SK-N-MC (cell line): ENCODE data around the gene CSPG5.

Source experiments
- DNase-seq: peaks from one replicate; pipeline ENCODE4 v3.0.0-alpha.2; 2011; ENCODE audit warnings: low read depth, low spot score
- H3K27ac ChIP-seq: fragments of 200-600 bp; sonication (generic); 2 replicates; pipeline ENCODE4 v1.5.1; 2016; ENCODE audit warnings: mixed run types
- H3K36me3 ChIP-seq: fragments of 200-600 bp; sonication (generic); 2 replicates; pipeline ENCODE4 v1.6.1; 2017; ENCODE audit warnings: antibody characterized with exemption, low read length, mixed read lengths; ENCODE audit not compliant: insufficient read depth
- H3K4me3 ChIP-seq: fragments of 200-600 bp; sonication (generic); 2 replicates; pipeline ENCODE4 v1.5.1; 2016
- H3K9ac ChIP-seq: fragments of 200-600 bp; sonication (generic); 2 replicates; pipeline ENCODE4 v1.8.0; 2017; ENCODE audit warnings: mixed run types, mixed read lengths; ENCODE audit not compliant: insufficient read length
- H3K9me3 ChIP-seq: fragments of 200-600 bp; sonication (generic); 2 replicates; pipeline ENCODE4 v1.6.1; 2017; ENCODE audit warnings: low read depth, mild to moderate bottlenecking, antibody characterized with exemption, low read length, moderate library complexity, mixed read lengths
- EZH2 ChIP-seq: fragments of 200-600 bp; sonication (generic); IDR thresholded peaks from one replicate; pipeline ENCODE4 v1.6.1; 2017; ENCODE audit warnings: antibody characterized with exemption
- FOXP2 ChIP-seq: optimal IDR thresholded peaks from 2 replicates; pipeline ENCODE3; 2011; ENCODE audit warnings: mild to moderate bottlenecking, moderate library complexity; ENCODE audit not compliant: insufficient read depth; ENCODE audit errors: extremely low read length, control extremely low read depth
- POLR2AphosphoS5 ChIP-seq: IDR thresholded peaks from 2 replicates; pipeline ENCODE4 v1.6.1; 2012; ENCODE audit warnings: mild to moderate bottlenecking, low read depth, low read length, borderline replicate concordance

Gene CSPG5

DNA sequence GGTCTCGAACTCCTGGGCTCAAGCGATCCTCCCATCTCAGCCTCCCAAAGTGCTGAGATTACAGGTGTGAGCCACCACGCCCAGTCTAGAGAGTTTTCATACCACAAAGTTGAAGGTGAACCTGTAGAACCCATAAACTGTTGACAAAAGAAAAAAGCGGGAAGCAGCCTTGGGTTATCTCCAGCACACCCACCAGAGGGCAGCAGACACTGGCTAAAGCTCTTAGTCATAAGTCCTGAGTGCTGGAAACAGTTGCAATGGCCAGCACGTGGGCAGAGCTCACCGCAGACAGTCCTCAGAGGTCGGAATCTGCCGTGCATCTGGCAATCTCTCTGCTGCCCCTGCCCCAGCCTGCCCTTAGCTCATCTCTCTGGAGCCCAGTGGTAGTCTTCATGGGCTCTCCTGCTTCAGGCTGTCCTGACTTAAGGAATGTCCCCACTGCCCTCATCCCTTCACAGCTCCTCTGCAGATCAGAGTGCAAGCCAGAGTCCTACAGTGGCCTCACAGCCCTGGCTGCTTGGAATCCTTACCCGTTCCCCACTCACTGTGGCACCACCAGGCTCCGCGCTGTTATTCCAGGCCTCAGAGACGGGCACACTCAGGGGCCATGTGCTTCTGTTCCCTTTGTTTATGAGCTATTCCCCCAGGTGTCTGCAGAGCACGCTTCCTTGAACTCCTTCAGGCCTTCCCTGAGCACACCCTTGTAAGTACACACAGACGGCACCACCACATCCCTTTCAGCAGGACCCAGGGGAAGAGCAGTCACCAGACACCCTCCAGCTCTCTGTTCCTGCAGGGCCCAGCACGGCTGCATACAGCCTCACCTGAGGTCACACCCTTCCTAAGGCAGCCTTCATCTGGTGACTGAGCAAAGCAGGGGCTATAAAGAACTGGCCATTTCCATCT, 56.3 kb downstream of the CSPG5 start:
- Histone ChIP-seq H3K4me3 (no peak overlapping the region), H3K9ac (no peak overlapping the region), H3K27ac (no peak overlapping the region), H3K36me3 (no peaks in the 10 kb centered on the region), H3K9me3 (no peaks in the 10 kb centered on the region)
- DNase-seq, result peak; percentile 60
- TF ChIP-seq FOXP2 (no peak), EZH2 (no peak), POLR2AphosphoS5 (no peak)

DNA sequence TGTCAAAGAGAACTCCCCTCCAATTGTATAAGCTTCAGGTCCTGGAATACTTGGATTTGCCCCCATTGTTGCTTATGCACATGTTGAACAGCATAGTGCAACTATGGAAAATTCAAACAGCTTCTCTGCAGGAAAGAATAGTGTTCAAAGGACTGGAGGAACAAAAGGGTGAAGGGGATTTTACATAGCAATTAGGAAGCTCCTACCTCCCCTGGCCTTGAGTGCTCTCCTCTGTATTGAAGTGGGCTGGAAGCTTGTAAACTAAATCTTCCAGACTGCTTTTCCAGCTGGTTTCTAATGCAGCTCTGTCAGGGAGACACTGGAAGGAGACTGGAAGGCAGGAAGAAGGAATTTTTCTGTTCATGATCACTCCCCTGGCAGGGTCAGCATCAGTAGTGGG, 57.9 kb downstream of the CSPG5 start:
- Histone ChIP-seq H3K9me3 (no peaks in the 10 kb centered on the region), H3K36me3 (no peaks in the 10 kb centered on the region), H3K9ac (no peak overlapping the region), H3K27ac (peak overlapping the region; percentile 68), H3K4me3 (no peak overlapping the region)
- no peak for DNase-seq
- TF ChIP-seq POLR2AphosphoS5, result no peak
- no peak for TF ChIP-seq EZH2
- TF ChIP-seq FOXP2, result no peak

DNA sequence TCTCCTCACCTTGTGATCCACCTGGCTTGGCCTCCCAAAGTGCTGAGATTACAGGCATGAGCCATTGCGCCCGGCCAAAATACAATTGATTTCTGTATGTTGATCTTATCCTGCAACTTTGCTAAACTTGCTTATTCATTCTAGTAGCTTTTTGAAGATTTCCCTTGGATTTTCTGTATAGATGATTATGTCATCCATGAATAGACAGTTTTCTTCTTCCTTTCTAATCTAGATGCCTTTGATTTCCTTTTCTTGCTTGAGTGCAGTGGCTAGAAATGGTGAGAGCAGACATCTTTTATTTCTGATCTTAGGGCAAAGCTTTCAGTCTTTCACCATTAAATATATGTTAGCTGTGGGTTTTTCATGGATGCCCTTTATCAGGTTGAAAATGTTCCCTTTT, 60.7 kb downstream of the CSPG5 start:
- Histone ChIP-seq H3K27ac (no peak overlapping the region), H3K36me3 (no peaks in the 10 kb centered on the region), H3K9ac (no peak overlapping the region), H3K4me3 (no peak overlapping the region), H3K9me3 (no peaks in the 10 kb centered on the region)
- TF ChIP-seq POLR2AphosphoS5, result no peak
- TF ChIP-seq EZH2, result no peak
- no peak for TF ChIP-seq FOXP2
- no peak for DNase-seq

DNA sequence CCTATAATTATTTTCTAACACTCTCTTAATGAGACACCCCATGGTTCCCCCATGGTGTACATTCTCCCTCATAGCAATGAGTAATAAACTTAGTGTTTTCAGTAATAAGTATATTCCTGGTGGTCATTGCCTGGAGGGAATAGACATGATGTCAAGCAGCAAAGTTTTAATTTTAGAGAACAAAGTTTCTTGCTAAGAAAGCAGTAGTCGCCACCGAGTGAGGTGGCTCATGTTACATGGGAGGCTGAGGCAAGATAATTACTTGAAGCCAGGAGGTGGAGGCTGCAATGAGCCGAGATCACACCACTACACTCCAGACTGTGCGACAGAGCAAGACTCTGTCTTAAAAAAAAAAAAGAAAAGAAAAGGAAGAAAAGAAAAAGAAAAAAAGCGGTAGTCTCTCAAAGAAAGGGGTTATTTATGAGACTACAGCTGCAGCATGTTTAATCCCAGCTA, 62.8 kb downstream of the CSPG5 start:
- Histone ChIP-seq H3K9me3 (no peaks in the 10 kb centered on the region), H3K9ac (peak overlapping the region; percentile 20), H3K27ac (peak overlapping the region; percentile 68; the same call in 1 of the 2 replicates), H3K4me3 (no peak overlapping the region), H3K36me3 (peaks cover 5% of the 10 kb centered on the region; the same call in 1 of the 2 replicates)
- TF ChIP-seq EZH2, result no peak
- no peak for TF ChIP-seq POLR2AphosphoS5
- TF ChIP-seq FOXP2, result no peak
- no peak for DNase-seq

DNA sequence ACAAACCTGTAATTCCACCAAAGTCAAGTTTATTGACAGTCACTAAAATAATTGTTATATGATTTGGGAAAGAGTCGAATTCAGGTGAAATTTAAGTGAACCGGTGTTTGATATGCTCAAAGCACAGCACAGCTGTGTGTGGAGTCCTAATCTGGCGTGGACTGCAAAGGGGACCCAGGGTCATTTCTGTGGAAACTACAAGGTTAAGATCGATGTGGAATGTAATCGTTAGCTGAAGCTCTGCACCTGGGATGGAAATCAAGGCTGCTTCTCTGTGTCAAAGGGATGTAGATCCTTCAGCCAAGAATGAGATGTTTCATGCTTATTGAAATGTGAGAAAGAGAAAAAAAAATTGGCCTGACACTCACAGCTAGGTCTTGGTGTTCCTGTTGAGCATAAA, 63.6 kb downstream of the CSPG5 start:
- peak overlapping the region; percentile 68 for H3K27ac ChIP-seq
- TF ChIP-seq POLR2AphosphoS5 (no peak), EZH2 (no peak), FOXP2 (no peak)
- peaks cover 13% of the 10 kb centered on the region for H3K36me3 ChIP-seq
- H3K9me3 ChIP-seq, result no peaks in the 10 kb centered on the region
- H3K4me3 ChIP-seq, result no peak overlapping the region
- DNase-seq, result no peak
- H3K9ac ChIP-seq, result no peak overlapping the region

DNA sequence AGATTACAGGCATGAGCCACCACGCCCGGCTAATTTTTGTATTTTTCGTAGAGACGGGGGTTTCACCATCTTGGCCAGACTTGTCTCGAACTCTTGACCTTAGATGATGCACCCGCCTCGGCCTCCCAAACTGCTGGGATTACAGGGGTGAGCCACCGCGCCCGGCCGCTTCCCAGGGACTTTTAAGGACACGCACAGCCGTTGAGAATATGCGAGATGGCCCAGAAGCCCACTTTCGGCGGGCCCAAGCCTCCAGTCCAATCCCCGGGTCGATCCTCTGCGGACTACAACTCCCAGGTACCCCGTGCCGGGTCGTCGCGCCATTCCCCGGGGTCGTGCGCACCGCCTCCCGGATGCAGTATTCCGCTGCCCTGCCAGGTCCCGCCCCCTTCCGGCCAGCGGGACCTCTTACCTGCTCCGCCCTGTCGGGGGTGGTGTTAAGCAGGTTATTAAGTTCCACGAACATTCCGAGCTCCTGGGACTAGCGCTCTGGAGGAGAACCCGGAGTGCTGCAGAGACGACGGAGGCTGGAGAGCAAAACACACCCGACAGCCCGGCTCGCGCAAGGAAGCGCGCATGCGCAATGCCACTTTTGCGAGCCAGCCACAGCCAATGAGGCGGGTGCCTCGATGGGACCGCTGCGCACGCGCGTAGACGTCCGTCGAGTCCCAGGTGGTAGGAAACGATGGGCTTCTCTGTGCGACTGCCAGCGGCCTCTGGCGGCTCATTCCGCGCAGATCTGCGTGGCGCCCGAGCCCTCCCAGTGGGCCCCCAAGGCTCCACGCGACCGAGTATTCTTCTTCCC, 65.3 kb downstream of the CSPG5 start, which contains the start of gene ELP6:
Gene ELP6 (minus strand): TSS at position 588 of the 805 bp plus-strand sequence. CDS start 122 bp downstream, at position 466.
- peak within 1 kb of the TSS; percentile 99 for H3K27ac ChIP-seq
- H3K36me3 ChIP-seq, result peaks cover 22% of the 10 kb centered on the region
- peak; percentile 60 for DNase-seq
- H3K9me3 ChIP-seq, result no peaks in the 10 kb centered on the region
- H3K4me3 ChIP-seq, result peak within 1 kb of the TSS; percentile 87
- peak within 1 kb of the TSS; percentile 86 for H3K9ac ChIP-seq
- TF ChIP-seq EZH2 (no peak), POLR2AphosphoS5 (peak; percentile 80; the same call in 1 of the 2 replicates), FOXP2 (no peak)

DNA sequence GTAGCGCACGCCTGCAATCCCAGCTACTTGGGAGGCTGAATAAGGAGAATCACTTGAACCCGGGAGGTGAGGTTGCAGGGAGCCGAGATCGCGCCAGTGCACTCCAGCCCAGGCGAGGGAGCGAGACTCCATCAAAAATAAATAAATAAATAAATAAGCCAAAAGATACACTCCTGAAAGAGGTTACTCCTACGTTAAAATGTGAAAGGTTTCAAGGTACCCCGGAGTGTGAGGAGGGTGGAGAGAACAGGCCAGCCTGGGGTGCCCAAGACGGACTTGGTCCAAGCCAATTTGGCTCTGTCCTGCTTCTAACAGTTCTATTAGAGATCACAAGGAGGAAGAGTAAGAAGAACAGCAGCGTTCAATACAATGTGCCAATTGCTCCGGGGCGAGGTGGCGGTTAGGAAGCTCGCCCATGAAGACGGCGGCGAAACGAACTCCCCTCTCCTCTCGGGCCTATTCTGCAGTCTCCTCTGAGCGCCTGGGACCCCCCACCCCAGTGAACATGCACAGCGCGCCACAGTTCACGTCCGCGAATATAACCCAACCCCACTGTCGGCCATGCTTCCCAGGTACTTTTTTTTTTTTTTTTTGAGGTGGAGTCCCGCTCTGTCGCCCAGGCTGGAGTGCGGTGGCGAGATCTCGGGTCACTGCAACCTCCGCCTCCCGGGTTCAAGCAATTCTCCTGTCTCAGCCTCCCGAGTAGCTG, 66.1 kb downstream of the CSPG5 start:
- H3K4me3 ChIP-seq, result peak overlapping the region; percentile 87
- no peak for TF ChIP-seq POLR2AphosphoS5
- TF ChIP-seq FOXP2, result no peak
- TF ChIP-seq EZH2, result no peak
- H3K36me3 ChIP-seq, result peaks cover 22% of the 10 kb centered on the region
- no peaks in the 10 kb centered on the region for H3K9me3 ChIP-seq
- peak overlapping the region; percentile 99 for H3K27ac ChIP-seq
- no peak for DNase-seq
- H3K9ac ChIP-seq, result peak overlapping the region; percentile 86
